ENCODE results near the gene DNAH3. TPM values are rescaled to one million over a fixed set of nuclear protein-coding genes. Genes with fewer than 3 reads are reported as not detected.

DNAH3 gene
- 0.06 to 0.19 TPM (median 0.17 TPM) in 5 replicates for total RNA-seq (2022; extraction: Qiagen RNA extraction; ENCODE audit: low read depth)

GRCh38 chr16:21150375-21151001 lies at the start of gene DNAH3:
Gene DNAH3 (minus strand): TSS chr16:21150846. CDS start chr16:21150319, 527 bp downstream.

GRCh38 chr16:21158208-21159110 lies 7.8 kb upstream of the DNAH3 start, which contains the start of gene LDAF1:
Gene LDAF1 (plus strand): TSS chr16:21158674. CDS start chr16:21161183, 2,509 bp downstream.

GRCh38 chr16:20900299-20901067 lies 250.2 kb downstream of the DNAH3 start, which contains the start of the genes DCUN1D3 and LYRM1:
Gene DCUN1D3 (minus strand): TSS chr16:20900358. CDS start chr16:20862538, 37,820 bp downstream.
Gene LYRM1 (plus strand): TSS chr16:20900771. CDS start chr16:20915556, 14,785 bp downstream.

Other genes with a start within 250 kb of the DNAH3 start
- gene LDAF1, start 7.8 kb upstream of the DNAH3 start, total RNA-seq (2022; extraction: Qiagen RNA extraction; ENCODE audit: low read depth): 16.4 to 25.2 TPM (median 20.6 TPM) in 5 replicates
- not detected in 5 replicates for gene ZP2, start 60.7 kb upstream of the DNAH3 start, total RNA-seq (2022; extraction: Qiagen RNA extraction; ENCODE audit: low read depth)
- gene ANKS4B, start 82.9 kb upstream of the DNAH3 start, total RNA-seq (2022; extraction: Qiagen RNA extraction; ENCODE audit: low read depth): 0.06 to 0.23 TPM (median 0.14 TPM) in 5 replicates
- 1.3 to 2.3 TPM (median 1.7 TPM) in 5 replicates for gene CRYM, start 127.4 kb upstream of the DNAH3 start, total RNA-seq (2022; extraction: Qiagen RNA extraction; ENCODE audit: low read depth)